ENCODE measurements around the gene CMSS1. TPM values are rescaled to one million over a fixed set of nuclear protein-coding genes. Genes with fewer than 3 reads are reported as not detected.

The CMSS1 gene
- total RNA-seq, 1 donor from 2014 or later = 41.1 TPM

DNA sequence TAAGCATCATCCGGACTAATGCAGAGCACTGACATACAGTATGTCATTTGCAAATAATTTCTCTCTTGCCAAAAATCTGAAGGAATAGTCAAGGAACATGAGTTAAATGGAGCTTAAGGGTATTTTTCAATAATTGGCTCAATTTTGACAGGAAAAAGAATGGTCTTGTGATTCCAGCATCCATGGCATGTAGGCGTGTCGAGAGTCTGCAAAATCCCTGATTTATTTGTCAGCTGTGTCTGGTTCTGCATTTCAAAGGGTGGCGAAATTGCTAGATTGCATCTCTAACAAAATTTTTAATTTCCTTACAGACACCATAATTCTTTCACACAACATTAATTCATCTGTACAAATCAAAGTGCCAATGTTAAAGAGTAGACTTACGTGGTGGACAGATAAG lies 377.7 kb downstream of the CMSS1 start:
- DNase-seq (no peak), ATAC-seq (ENCODE audit: low read depth) (no peak)
- TF ChIP-seq, protein P1, sequence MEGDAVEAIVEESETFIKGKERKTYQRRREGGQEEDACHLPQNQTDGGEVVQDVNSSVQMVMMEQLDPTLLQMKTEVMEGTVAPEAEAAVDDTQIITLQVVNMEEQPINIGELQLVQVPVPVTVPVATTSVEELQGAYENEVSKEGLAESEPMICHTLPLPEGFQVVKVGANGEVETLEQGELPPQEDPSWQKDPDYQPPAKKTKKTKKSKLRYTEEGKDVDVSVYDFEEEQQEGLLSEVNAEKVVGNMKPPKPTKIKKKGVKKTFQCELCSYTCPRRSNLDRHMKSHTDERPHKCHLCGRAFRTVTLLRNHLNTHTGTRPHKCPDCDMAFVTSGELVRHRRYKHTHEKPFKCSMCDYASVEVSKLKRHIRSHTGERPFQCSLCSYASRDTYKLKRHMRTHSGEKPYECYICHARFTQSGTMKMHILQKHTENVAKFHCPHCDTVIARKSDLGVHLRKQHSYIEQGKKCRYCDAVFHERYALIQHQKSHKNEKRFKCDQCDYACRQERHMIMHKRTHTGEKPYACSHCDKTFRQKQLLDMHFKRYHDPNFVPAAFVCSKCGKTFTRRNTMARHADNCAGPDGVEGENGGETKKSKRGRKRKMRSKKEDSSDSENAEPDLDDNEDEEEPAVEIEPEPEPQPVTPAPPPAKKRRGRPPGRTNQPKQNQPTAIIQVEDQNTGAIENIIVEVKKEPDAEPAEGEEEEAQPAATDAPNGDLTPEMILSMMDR (IDR thresholded peaks at IDR 0.05) = no peak
- no peaks in the 10 kb centered on the region for H3K36me3 Mint-ChIP-seq (ENCODE audit: low read depth)
- H3K9me3 Mint-ChIP-seq = no peaks in the 10 kb centered on the region
- H3K4me3 Mint-ChIP-seq = no peak overlapping the region
- H3K27me3 Mint-ChIP-seq = no peaks in the 10 kb centered on the region
- H3K27ac Mint-ChIP-seq = no peak overlapping the region
- H3K4me1 Mint-ChIP-seq = no peaks in the 10 kb centered on the region
- intact Hi-C loops (cut with micrococcal nuclease) = no loop called here
- ChIA-PET POLR2A (no interaction called here), CTCF (no interaction called here)

DNA sequence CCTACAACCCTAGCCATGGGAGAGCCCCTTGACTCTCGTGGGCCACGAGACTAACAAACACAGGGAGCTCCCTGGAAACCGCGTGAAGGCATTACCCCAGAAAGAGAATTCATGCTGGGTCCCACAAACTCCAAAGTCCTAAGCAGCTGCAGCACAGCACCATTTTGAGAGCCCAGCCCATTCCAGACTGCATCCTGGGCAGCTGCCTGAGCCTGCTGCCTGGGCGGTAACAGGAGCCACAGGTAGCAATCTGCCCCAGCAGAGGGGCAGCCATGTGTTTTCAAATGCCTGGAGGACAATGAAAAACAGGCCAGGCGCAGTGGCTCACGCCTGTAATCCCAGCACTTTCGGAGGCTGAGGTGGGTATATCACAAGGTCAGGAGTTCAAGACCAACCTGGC lies 380.2 kb downstream of the CMSS1 start:
- ChIA-PET POLR2A (no interaction called here), CTCF (interaction anchor here (0.6 kb wide), 1 partner anchor 366 kb away, joined by 5 read pairs; no protein-coding TSS in a partner anchor)
- Mint-ChIP-seq H3K4me3 (no peak overlapping the region), H3K4me1 (no peaks in the 10 kb centered on the region), H3K27ac (no peak overlapping the region), H3K9me3 (no peaks in the 10 kb centered on the region), H3K27me3 (no peaks in the 10 kb centered on the region), H3K36me3 (ENCODE audit: low read depth) (no peaks in the 10 kb centered on the region)
- intact Hi-C loops (cut with micrococcal nuclease) = no loop called here
- no peak for ATAC-seq (ENCODE audit: low read depth)
- TF ChIP-seq, protein P1 (IDR thresholded peaks at IDR 0.05) = no peak
- DNase-seq = no peak

DNA sequence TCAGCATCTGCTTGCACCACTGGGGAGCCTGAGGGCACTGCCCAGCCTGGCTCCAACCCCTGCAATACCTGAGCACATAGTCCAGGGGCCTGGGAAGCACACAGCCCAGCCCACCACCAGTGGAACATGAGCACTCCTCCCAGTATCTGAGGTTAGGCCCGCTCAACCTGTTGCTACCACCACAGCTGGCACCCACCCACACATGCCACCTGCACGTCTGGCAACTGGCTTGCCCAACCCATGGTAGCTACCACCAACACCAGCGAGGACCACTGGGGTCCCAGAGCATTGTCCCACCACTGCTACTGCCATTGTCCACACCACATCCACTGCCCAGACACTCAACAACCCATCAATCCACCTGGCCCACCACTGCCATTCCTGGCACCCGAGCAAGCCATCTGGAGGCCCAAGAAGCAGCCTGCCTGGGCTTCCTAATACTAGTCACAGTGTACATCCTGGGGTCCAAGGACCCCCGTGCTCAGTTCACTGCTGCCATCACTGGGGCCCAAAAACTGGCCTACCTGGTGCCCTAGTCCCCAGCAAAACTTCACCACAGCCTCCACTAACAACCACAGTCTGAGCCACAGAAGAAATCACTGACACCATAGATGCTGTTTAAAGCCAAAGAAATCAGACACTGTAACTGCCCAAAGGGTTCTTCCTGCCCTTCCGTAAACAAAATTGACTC lies 381.1 kb downstream of the CMSS1 start:
- Mint-ChIP-seq H3K27me3 (no peaks in the 10 kb centered on the region), H3K9me3 (no peaks in the 10 kb centered on the region), H3K27ac (no peak overlapping the region), H3K4me3 (no peak overlapping the region), H3K4me1 (no peaks in the 10 kb centered on the region), H3K36me3 (ENCODE audit: low read depth) (no peaks in the 10 kb centered on the region)
- DNase-seq (no peak), ATAC-seq (ENCODE audit: low read depth) (no peak)
- ChIA-PET POLR2A (no interaction called here), CTCF (no interaction called here)
- intact Hi-C loops (cut with micrococcal nuclease) = no loop called here
- TF ChIP-seq, protein P1 (IDR thresholded peaks at IDR 0.05) = no peak

DNA sequence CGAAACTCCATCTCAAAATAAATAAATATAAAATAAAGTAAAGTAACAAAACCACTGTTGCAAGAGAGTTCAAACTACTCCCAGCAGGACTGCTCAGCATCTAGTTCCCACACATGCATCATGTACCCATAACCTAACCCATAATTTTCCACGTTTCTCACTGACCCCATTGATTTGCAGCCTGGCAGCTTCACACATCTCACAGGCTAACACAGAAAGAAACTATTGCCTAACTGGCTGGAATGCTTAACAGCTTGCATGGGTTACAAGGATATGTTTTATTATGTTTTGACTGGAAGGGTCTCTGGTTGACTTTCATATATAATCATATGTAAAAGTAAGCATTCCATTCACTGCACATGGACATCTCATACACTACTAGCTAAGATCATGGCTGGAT lies 387.5 kb downstream of the CMSS1 start:
- H3K4me3 Mint-ChIP-seq = no peak overlapping the region
- peaks cover 5% of the 10 kb centered on the region for H3K4me1 Mint-ChIP-seq
- no peaks in the 10 kb centered on the region for H3K9me3 Mint-ChIP-seq
- no peaks in the 10 kb centered on the region for H3K36me3 Mint-ChIP-seq (ENCODE audit: low read depth)
- TF ChIP-seq, protein P1 (IDR thresholded peaks at IDR 0.05) = no peak
- ATAC-seq (ENCODE audit: low read depth) = no peak
- POLR2A ChIA-PET = no interaction called here
- intact Hi-C loops (cut with micrococcal nuclease) = no loop called here
- CTCF ChIA-PET = no interaction called here
- DNase-seq = no peak
- H3K27ac Mint-ChIP-seq = no peak overlapping the region
- H3K27me3 Mint-ChIP-seq = no peaks in the 10 kb centered on the region

DNA sequence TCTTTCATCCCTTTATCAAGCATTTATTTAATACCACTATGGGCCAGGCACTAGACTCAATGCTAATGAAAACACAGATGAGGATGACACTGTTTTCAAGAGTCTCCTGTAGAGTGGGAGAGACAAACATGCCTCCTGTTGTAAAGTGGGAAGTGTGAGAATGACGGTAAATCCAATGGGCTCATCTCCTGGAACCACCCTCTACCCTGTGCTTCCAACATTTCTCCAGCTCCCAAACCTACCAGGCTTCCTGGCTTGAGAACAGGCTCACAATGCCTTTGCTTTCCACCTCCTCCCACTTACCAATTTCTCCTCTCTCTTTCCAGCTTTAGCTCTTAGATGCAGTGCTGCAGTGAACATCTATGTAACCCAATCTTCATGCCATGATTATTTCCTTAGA lies 389.0 kb downstream of the CMSS1 start:
- Mint-ChIP-seq H3K9me3 (no peaks in the 10 kb centered on the region), H3K27me3 (no peaks in the 10 kb centered on the region), H3K36me3 (ENCODE audit: low read depth) (no peaks in the 10 kb centered on the region), H3K4me3 (no peak overlapping the region), H3K27ac (no peak overlapping the region), H3K4me1 (peaks cover 9% of the 10 kb centered on the region)
- DNase-seq (no peak), ATAC-seq (ENCODE audit: low read depth) (no peak)
- ChIA-PET CTCF (no interaction called here), POLR2A (no interaction called here)
- TF ChIP-seq, protein P1 (IDR thresholded peaks at IDR 0.05) = no peak
- intact Hi-C loops (cut with micrococcal nuclease) = no loop called here

Data from activated B cell treated with CpG ODN at 0.5 μM for 24 hours (primary cell).